Measurements from ENCODE around the gene NDUFS8. TPM values are rescaled to one million over a fixed set of nuclear protein-coding genes. Genes with fewer than 3 reads are reported as not detected.

NDUFS8 gene
- total and polyA plus RNA-seq, 2 of the 4 experiments (the other 2 are of a cell fraction), result 85.9 to 131 TPM

GRCh38 chr11:68053981-68054812, 23.7 kb downstream of the NDUFS8 start:
- H3K79me1 ChIP-seq (ENCODE audit: low read depth in 1 of 2, low read length in 2 of 2), result no peaks in the 10 kb centered on the region; a peak in 2 of 4 replicates
- dilution Hi-C loops (cut with HindIII; ENCODE audit: low sequenced_read_pairs, unreplicated experiment) (no loop called here), intact Hi-C loops (cut with micrococcal nuclease) (no loop called here), in situ Hi-C loops (cut with MboI; ENCODE audit: low sequenced_read_pairs) (no loop called here)
- H3K18ac ChIP-seq (ENCODE audit: low read depth, low read length), result no peak overlapping the region
- WGBS, 2 experiments (ENCODE audit: extremely low coverage in 2 of 2, insufficient read length in 1 of 2), result 93% methylated on average over 3 of the region's 11 CpGs; no CpG with 5 or more reads in 1 of the 2 experiments
- H2BK120ac ChIP-seq (ENCODE audit: low read depth, low read length), result no peak overlapping the region
- POLR2A ChIA-PET (ENCODE audit: unreplicated experiment), result no interaction called here
- no peaks in the 10 kb centered on the region for H3K27me3 ChIP-seq (ENCODE audit: control insufficient read depth, insufficient read depth, low read length)
- H3K4me3 ChIP-seq (ENCODE audit: insufficient read depth, low read depth, low read length), result no peak overlapping the region
- H2AK5ac ChIP-seq (ENCODE audit: low read depth, low read length), result no peak overlapping the region
- no peak overlapping the region for H3K56ac ChIP-seq (ENCODE audit: extremely low read depth, insufficient read depth, low read length)
- DNase-seq, result no peak
- no peak overlapping the region for H2AK9ac ChIP-seq (replicated peaks; ENCODE audit: low read depth, low read length, poor library complexity)
- peaks cover 6% of the 10 kb centered on the region; the same call in 1 of the 2 replicates for H3K9me1 ChIP-seq (ENCODE audit: insufficient read depth, low read length)
- H2AFZ ChIP-seq (replicated peaks; ENCODE audit: low read length, poor library complexity), result no peak overlapping the region
- no peak overlapping the region for H2BK20ac ChIP-seq (ENCODE audit: low read depth, low read length)
- no peak overlapping the region for H3K27ac ChIP-seq (ENCODE audit: insufficient read depth, low read length)
- no peak overlapping the region for H3K23ac ChIP-seq (ENCODE audit: low read depth, low read length)
- H3K4me2 ChIP-seq (ENCODE audit: low read depth, low read length), result no peak overlapping the region
- ATAC-seq (ENCODE audit: low read depth), result no peak
- H4K8ac ChIP-seq (ENCODE audit: low read depth in 2 of 2, low read length in 2 of 2), result no peak overlapping the region
- peaks cover 37% of the 10 kb centered on the region for H3K36me3 ChIP-seq (ENCODE audit: control insufficient read depth, insufficient read depth, low read length)
- H3K14ac ChIP-seq (replicated peaks; ENCODE audit: low read depth, low read length), result no peak overlapping the region
- no peak overlapping the region for H4K5ac ChIP-seq (ENCODE audit: low read depth, low read length)
- no peak overlapping the region for H3K9ac ChIP-seq (ENCODE audit: low read depth, low read length)
- H3K4ac ChIP-seq (ENCODE audit: low read depth, low read length), result no peak overlapping the region
- no peak overlapping the region for H2BK5ac ChIP-seq (ENCODE audit: low read depth, low read length, poor library complexity, severe bottlenecking)
- BruUV-seq (replicated peaks), result no TSS peak
- H3K4me1 ChIP-seq (ENCODE audit: control insufficient read depth, insufficient read depth, low read length), result no peaks in the 10 kb centered on the region
- CTCF ChIA-PET, result no interaction called here
- H4K91ac ChIP-seq (ENCODE audit: insufficient read depth, low read depth, low read length), result no peak overlapping the region
- no peak for TF ChIP-seq CEBPB (IDR thresholded peaks at IDR 0.05; ENCODE audit: low read depth, low read length)
- no peak for TF ChIP-seq MAZ (IDR thresholded peaks at IDR 0.05; ENCODE audit: borderline replicate concordance, low read depth, low read length)
- TF ChIP-seq, protein P1, sequence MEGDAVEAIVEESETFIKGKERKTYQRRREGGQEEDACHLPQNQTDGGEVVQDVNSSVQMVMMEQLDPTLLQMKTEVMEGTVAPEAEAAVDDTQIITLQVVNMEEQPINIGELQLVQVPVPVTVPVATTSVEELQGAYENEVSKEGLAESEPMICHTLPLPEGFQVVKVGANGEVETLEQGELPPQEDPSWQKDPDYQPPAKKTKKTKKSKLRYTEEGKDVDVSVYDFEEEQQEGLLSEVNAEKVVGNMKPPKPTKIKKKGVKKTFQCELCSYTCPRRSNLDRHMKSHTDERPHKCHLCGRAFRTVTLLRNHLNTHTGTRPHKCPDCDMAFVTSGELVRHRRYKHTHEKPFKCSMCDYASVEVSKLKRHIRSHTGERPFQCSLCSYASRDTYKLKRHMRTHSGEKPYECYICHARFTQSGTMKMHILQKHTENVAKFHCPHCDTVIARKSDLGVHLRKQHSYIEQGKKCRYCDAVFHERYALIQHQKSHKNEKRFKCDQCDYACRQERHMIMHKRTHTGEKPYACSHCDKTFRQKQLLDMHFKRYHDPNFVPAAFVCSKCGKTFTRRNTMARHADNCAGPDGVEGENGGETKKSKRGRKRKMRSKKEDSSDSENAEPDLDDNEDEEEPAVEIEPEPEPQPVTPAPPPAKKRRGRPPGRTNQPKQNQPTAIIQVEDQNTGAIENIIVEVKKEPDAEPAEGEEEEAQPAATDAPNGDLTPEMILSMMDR (conservative IDR thresholded peaks at IDR 0.05; ENCODE audit: low read depth, low read length), result no peak
- TF ChIP-seq BHLHE40 (IDR thresholded peaks at IDR 0.05; ENCODE audit: low read depth, low read length), result no peak
- no peak for TF ChIP-seq RFX5 (IDR thresholded peaks at IDR 0.05; ENCODE audit: low read depth, low read length)
- TF ChIP-seq POLR2A (IDR thresholded peaks at IDR 0.05; ENCODE audit: low read depth, low read length), result no peak
- TF ChIP-seq SMC3 (IDR thresholded peaks at IDR 0.05; ENCODE audit: low read depth, low read length), result no peak
- no peak for TF ChIP-seq MAFK (IDR thresholded peaks at IDR 0.05; ENCODE audit: low read depth, low read length)
- no peak for TF ChIP-seq RAD21 (IDR thresholded peaks at IDR 0.05; ENCODE audit: low read length)
- TF ChIP-seq MXI1 (IDR thresholded peaks at IDR 0.05; ENCODE audit: borderline replicate concordance, low read depth, low read length), result no peak
- TF ChIP-seq CHD1 (IDR thresholded peaks at IDR 0.05; ENCODE audit: low read depth, low read length), result no peak
- no peak for TF ChIP-seq FOS (IDR thresholded peaks at IDR 0.05; ENCODE audit: low read depth, low read length)
- no peak for TF ChIP-seq RCOR1 (IDR thresholded peaks at IDR 0.05; ENCODE audit: insufficient replicate concordance, low read length)
- H3K9me3 ChIP-seq (ENCODE audit: control insufficient read depth, insufficient read depth, low read length), result no peaks in the 10 kb centered on the region
- H4K20me1 ChIP-seq (ENCODE audit: insufficient read depth, low read length), result no peaks in the 10 kb centered on the region; the same call in 1 of the 2 replicates
- no peak overlapping the region for H2BK15ac ChIP-seq (ENCODE audit: low read depth, low read length)
